G401.6 (cell line): Measurements from ENCODE around the gene TXNL4A.
"Not testable (repeated sequence)": the region's sequence is repeated elsewhere in the genome, so short reads cannot be mapped to it uniquely, and the experiment has no call there.

Experiments used
- FAIRE-seq: peaks from 2 replicates; lab custom pipeline; 2012; peaks lifted over from hg19 to GRCh38; lab: Jason Lieb, UNC

The TXNL4A gene

GRCh38 chr18:79963658-79964329, 24.6 kb downstream of the TXNL4A start:
- no peak for FAIRE-seq

GRCh38 chr18:79962835-79963657, 25.3 kb downstream of the TXNL4A start:
- no peak for FAIRE-seq

DNA sequence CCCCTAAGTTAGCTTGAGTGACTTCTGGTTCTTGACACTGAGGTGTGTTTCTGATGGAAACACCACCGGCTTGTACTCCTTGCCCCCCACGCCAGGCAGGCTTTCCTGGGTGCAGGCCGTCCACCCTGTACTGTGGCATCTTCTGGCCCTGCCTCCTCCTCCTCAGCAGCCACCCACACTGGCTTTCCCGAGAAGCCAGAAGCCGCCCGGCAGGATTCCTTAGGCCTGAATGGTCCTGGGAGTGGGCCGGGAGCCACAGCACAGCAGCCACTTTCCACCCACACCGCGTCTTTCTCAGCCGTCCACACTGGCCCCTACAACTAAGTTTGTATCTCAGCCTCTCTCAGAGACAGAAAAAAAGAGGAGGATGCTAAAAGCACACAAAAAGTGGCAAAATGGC, 26.1 kb downstream of the TXNL4A start:
- no peak for FAIRE-seq

DNA sequence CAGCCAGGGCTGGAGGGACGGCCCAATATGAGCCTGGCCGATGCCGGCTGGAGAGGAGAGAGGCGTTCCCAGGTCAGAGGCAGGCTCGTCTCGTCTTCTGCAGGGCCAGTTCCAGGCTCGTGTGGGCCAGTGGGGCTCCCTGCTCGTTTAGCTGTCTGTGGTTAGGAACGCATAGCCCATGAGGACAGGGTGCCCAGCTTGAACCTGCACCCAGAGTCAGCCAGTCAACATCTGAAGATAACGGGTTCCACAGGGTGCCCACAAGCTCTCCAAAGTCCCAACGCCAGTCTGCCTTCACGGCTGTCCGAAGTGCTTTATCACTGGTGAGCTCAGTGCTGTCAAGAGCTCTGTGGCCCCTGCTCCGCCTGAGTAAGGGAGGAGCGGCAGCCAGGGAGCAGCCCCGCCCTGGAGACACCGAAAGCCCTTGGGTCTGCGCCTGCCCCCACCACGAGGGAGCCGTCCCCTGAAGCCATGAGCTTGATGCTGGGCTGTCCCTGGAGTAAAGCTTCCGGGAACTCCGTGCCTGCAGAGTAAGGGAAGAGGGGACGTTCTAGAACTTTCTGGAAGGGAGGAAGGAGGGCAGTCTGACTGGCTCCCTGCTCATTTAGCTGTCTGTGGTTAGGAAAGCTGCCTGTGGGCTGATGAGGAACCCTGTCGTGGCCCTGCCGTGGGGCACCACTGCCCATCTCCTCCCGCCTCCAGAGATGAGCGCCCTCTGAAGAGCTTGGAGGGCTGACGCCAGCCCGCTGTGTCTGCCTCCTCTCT, 26.7 kb downstream of the TXNL4A start:
- FAIRE-seq, result no peak

DNA sequence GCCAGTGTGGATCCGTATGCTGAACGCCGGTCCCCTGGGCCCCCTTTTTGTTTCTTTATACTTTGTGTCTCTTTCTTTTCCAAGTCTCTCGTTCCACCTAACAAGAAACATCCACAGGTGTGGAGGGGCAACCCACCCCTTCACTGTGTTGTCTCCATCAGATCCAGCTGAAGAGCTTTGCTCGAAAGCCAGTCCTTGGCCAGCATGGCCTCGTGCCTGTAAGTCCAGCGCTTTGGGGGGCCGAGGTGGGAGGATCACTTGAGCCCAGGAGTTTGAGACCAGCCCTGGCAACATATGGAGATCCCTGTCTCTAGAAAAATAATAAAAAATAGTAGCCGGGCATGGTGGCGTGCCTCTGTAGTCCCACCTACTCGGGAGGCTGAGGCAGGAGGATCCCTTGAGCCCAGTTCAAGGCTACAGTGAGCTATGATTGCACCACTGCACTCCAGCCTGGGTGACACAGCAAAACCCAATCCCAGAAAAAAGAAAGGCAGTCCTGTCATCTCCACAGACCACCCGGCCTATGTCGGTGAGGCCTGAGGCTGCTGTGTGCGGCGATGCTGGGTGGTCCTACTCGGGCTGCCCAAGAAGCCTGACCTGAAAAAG, 27.3 kb downstream of the TXNL4A start:
- no peak for FAIRE-seq

GRCh38 chr18:79960161-79960801, 28.1 kb downstream of the TXNL4A start:
- not testable (repeated sequence) for FAIRE-seq

DNA sequence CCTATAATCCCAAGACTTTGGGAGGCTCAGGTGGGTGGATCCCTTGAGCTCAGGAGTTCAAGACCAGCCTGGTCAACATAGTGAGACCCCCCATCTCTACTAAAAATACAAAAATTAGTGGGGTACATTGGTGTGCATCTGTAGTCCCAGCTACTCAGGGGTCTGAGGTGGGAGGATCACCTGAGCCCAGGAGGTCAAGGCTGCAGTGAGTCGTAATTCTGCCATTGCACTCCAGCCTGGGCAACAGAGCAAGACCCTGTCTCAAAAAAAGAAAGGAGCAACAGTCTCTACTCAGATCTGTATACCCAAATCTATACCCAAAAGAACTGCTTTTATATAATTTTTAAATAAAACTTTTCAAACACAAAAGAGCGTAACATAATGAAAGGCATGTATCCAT, 29.4 kb downstream of the TXNL4A start:
- FAIRE-seq, result no peak

GRCh38 chr18:79956276-79956675, 32.1 kb downstream of the TXNL4A start:
- FAIRE-seq, result no peak

DNA sequence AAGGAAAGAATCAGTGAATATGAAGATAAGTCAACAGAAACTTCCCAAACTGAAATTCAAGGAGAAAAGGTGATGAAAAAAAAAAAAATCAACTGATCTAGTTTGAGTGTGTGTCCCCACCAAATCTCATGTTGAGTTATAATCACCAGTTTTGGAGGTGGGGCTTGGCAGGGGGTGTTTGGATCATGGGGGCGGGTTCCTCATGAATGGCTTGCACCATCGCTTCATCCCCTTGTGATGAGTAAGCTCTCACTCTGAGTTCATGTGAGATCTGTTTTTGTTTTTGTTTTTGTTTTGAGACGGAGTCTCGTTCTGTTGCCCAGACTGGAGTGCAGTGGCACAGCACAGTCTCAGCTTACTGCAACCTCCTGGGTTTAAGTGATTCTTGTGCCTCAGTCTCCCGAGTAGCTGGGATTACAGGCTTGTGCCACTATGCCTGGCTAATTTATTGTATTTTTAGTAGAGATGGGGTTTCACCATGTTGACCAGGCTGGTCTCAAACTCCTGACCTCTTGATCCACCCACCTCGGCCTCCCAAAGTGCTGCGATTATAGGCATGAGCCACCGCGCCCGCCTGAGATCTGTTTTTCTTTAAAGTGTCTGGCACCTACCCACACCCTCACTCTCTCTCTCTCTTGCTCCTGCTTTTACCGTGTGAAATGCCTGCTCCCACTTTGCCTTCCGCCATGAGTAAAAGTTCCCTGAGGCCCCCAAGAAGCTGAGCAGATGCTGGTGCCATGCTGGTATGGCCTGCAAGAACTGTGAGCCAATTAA, 32.9 kb downstream of the TXNL4A start:
- FAIRE-seq, result no peak

- FAIRE-seq, result no peak
Measured at GRCh38 chr18:79954791-79955190, 33.6 kb downstream of the TXNL4A start.

DNA sequence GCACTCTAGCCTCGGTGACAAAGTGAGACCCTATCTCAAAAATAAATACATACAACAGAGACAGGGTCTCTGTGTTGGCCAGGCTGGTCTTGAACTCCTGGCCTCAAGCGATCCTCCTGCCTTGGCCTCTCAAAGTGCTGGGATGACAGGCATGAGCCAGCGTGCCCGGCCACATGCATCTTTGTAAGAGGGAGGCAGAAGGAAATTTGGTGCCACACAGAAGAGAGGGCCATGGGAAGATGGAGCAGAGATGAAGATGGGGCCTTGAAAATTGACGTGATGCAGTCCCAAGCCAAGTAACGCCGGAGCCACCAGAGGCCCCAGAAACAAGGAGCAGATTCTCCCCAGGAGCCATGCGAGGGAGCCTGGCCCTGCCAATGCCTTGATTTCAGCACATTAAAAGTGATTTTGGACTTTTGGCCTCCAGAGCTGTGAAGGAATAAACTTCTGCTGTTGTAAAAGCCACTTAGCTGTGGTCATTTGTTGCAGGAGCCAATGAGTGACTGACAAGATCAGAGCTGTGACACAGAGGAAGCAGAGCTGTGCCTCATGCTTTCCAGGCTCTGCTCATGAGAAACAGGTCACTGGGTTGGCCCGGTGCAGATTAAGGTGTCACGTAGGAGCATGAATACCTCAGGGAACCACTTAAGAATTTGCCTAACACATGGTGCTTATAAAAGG, 34.3 kb downstream of the TXNL4A start:
- FAIRE-seq, result peak; percentile 6

DNA sequence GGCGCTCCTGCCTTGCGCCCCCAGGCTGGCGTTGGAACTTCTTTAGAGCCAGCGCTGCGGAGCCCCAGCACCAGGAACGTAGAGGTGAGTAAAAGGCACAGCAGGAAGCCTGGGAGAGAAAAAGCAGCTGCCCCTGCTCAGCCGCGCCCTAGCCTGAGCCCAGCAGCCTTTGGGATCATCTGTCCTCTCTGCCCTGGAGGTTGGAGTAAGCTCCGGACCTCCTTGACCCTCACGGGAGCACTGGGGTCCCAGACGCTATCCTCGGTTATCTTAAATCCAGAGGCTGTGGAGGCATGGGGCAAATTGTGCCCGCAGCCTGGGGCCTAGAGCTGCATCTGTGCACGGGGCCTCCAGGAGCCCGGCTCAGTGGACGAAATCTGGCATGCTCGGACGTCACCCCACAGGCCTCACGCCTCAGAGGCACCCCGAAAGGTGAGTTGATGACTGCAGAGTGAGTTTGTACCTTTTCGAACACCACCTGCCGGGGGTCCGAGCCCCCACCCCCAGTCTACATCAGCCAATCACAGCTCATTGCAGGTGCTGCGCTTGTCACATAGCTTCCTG, 35.3 kb downstream of the TXNL4A start:
- no peak for FAIRE-seq

- no peak for FAIRE-seq
Measured at GRCh38 chr18:79952456-79952995, 35.8 kb downstream of the TXNL4A start.

DNA sequence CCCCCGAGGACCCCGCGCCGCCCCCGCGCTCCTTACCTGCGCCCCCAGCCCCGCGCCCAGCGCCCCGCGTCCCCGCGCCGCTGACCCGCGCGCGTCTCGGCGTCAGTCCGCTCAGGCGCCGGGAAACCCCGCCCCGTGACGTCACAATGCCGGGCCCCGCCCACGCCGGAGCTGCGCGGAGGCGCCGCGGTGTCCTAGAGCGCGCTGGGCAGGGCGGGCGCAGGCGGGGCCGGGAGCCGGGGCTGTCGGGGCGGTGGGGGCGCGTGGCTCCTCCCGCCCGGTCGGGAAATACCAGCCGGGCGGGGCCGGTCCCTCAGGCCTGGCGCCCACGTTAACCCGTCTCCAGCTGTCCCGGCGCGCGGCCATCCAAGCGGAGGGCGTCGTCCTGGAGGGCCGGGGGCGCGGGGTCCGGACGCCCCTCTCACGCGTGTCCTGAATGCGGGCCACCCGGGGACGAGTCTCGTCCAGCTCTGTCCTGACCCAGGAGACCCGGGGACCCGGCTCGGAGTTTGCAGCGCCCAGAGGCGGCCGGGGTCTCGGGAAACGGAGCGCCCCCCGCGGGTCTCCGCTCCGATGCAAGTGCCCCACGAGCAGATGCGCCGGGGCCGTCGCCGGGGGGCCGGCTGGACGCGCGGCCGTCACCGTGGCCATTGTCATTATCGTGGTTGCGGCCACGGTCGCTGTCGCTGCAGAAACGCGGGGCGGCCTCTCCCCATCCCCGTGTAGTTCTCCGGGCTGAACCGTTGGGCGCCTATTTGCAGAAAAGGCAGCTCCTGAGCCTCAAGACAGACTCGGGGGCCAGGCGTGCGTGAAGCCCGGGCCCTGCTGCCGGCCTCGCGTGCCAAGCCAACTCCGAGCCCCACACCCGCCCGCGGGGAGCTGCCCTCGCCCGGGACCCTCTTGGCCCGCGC, 36.6 kb downstream of the TXNL4A start, which contains the start of gene SLC66A2:
Gene SLC66A2, minus strand, starts transcription at position 109 of the 911 bp plus-strand sequence. CDS start 727 bp downstream, outside the sequence.
- no peak for FAIRE-seq

DNA sequence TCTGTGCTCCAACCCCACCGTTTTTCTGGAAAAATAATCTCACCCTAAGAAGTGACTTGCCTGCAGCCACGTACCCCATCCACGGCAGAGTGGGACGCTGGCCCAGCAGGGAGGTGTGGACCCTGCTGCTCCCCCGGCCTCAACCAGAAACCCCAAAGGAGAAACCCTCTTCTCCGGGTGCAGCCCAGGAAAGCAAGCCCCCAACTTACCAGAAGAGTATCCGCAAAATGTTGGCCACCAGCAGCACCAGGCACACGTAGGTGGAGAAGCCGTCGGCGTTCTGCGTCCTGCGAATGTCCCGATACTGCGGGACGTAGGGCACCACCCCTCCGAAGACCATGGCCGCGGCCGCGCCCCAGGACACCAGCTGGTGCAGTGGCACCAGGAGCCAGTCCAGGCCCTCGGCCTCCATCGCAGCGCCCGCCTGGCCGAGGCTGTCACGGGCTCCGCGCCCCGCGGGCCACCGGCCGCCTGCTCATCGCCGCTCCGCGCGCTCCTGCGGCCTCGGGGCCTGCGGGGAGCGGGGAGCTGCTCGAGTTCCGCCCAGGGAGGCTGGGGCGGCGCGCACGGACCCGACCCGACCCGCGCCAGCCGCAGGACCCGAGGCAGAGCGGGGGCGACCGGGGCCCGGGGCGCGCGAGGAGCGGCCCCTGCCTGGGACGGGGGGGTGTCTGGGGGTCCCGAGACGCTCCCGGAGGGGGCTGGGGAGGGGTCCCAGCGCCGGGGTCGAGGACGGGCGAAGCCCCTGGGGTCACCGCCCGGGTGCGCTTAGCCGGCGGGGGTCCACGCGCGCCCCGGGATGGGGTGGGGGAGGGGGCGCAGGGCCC, 37.6 kb downstream of the TXNL4A start:
- FAIRE-seq, result no peak

DNA sequence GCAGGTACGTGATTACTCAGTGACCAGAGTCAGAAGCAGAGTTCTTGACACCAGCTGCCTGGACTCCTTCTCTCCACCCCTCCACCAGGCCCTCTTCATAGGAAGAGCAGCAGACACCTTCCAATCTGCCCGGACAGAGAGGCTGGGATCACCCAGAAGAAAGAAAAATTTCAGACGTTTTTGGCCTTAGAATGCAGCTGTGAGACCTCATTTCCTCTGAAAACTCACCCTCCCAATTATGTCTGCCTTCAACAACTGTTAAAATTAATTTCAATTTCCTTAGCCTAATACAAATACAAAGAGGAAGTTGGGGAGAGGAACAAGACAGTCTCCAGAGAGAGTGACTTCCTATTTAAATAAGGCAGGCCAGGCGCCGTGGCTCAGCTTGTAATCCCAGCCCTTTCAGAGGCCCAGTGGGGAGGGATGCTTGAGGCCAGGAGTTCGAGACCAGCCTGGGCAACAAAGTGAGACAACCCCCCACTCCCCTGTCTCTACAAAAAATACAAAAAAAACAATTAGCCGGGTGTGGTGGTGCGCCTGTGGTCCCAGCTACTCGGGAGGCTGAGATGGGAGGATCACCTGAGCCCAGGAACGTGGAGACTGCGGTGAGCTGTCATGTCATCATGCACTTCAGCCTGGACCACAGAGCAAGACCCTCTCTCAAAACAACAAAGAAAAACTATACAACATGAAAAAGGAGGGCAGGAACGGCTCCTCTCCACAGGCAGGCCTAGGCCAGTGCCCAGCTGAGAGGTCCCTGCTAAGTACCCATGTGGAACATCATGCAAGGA, 38.5 kb downstream of the TXNL4A start:
- no peak for FAIRE-seq
